GM04503 (cell line): ENCODE data around the gene TOGARAM1.
A peak's percentile ranks its signal among the peaks of the same experiment; 100 is the strongest.
"Not testable (repeated sequence)": the region's sequence is repeated elsewhere in the genome, so short reads cannot be mapped to it uniquely, and the experiment has no call there.

Experiments used
- DNase-seq: peaks from one replicate; pipeline ENCODE4 v3.0.0-alpha.2; 2012; ENCODE audit warnings: low read depth

The TOGARAM1 gene

DNA sequence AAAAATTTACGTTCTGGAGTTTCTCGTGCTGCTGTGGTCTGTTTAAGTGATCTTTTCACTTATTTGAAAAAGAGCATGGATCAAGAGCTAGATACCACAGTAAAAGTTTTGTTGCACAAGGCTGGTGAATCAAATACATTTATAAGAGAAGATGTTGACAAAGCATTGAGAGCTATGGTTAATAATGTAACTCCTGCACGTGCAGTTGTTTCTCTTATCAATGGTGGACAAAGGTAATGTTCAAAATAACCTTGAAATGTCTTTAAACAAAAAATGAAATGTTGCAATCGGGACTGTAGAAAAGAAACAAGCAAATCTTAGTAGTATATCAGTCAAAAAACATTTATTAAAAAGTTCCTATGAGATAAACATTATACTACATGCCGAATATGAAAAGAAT lies 82.6 kb downstream of the TOGARAM1 start:
- DNase-seq = no peak

GRCh38 chr14:45048385-45048784 lies 86.4 kb downstream of the TOGARAM1 start:
- no peak for DNase-seq

DNA sequence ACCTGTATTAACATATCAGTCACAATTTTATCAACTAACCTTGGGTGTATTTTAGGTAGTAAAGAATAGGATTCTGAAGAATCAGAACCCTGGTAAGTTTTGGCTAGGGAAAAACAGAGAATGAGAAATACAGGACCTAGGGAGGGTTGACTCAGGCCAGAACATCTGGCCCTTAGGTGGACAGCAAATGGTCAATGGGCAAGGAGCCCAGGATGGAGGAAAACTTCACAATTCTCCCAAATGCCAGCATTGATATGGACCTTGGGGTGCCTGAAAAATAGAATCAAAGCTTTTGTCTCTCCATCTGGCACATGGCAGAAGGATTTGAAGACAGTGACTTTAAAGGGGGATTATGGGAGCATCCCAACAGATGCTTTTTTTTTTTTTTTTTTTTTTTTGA lies 89.2 kb downstream of the TOGARAM1 start:
- no peak for DNase-seq

DNA sequence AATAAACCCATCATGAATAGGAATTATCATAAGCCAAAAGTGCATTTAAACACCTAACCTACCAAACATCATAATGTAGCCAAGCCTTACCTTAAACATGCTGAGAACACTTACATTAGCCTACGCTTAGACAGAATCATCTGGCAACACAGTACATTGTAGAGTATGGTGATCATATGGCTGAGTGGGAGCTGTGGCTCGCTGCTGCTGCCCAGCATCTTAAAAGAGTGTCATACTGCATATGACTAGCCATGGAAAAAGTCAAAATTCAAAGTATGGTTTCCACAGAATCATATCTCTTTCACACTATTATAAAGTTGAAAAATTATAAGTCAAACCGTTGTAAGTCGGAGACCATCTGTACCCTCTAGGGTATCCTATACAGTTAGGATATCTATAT lies 89.9 kb downstream of the TOGARAM1 start:
- no peak for DNase-seq

- DNase-seq = no peak
Measured at GRCh38 chr14:45057349-45057748, 95.4 kb downstream of the TOGARAM1 start.

GRCh38 chr14:45057881-45058364 lies 95.9 kb downstream of the TOGARAM1 start:
- DNase-seq = no peak

GRCh38 chr14:45060551-45060950 lies 98.6 kb downstream of the TOGARAM1 start:
- DNase-seq = no peak

DNA sequence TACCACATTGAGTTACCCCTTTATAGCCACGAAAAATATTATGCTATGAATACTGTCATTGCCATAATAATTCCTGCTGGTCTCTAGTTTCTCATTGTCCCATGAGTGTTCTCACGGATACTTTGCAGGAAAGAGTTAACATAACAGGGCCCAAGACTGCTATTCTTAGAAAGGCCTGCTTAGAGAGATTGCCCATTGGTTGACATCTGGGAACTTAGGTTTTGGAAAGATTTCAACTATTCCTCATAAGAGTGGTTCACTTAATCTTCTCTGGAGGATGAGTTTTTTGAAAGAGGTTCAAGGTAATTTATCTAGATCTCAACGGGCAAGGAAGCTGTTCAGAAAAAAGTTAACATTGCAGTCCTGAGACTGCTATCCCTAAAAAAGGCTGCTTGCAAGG lies 103.5 kb downstream of the TOGARAM1 start:
- DNase-seq = no peak

DNA sequence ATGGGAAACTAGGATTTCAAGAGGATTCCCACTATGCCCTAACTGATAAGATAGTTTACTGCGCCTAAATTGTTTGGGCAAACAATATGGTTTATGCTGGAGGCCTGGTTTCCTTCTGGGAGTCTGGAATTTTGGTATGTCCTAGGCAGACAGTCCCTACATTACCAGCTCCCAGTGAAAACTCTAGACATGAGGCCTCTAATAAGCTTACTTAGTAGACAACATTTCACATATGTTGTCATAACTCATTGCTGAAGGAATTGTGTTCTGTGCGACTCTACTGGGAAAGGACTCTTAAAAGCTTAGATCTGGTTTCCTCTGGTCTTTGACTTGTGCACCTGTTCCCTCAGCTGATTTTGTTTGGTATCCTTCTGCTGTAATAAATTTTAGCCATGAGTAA lies 104.0 kb downstream of the TOGARAM1 start:
- no peak for DNase-seq

GRCh38 chr14:45066667-45067066 lies 104.7 kb downstream of the TOGARAM1 start:
- DNase-seq = no peak

DNA sequence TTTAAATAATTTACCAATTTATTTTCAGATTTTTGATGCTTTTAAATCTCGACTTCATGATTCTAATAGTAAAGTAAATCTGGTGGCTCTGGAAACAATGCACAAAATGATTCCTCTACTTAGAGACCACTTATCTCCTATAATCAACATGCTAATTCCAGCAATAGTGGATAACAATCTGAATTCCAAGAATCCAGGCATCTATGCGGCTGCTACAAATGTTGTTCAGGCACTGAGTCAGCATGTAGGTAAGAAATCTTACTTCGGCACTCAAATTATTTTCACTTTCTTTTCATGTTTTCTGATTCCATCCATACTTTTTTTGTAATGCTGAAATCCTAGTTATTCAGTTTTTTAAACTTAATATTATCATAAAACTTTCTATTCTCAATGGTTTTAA lies 106.4 kb downstream of the TOGARAM1 start:
- DNase-seq = no peak

DNA sequence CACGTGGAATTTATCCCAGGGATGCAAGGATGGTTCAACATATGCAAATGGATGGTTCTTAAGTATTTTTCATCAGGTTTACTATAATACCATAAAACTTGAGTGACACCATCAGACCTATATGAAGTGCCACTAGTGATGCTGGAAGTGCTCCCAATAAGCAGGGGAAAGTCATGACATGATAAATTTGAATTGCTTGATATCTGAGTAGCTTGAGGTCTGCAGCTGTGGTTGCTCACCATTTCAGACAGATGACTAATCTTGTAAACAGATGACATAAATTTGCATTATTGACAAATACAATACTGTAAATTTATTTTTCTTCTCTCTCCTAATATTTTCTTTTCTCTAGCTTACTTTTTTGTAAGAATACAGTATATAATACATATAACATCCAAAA lies 108.2 kb downstream of the TOGARAM1 start:
- DNase-seq = no peak

GRCh38 chr14:45072126-45072525 lies 110.1 kb downstream of the TOGARAM1 start:
- no peak for DNase-seq

- no peak for DNase-seq
Measured at GRCh38 chr14:45073231-45073879, 111.4 kb downstream of the TOGARAM1 start.

DNA sequence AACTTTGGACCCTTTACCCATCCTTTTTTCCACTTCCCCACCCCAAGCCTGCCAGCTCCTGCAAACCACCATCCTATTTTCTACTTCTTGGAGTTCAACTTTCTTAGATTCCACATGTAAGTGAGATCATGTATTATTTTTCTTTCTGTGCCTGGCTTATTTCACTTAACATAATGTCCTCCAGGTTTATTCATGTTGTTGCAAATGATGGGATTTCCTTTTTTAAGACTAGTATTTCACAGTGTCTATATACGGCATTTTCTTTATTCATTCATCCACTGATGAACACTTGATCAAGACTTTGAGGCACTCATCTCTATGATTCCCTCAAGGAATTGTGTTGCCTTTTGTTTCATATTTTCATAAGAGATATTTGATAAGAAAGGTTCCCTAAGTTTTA lies 116.3 kb downstream of the TOGARAM1 start:
- DNase-seq = no peak

GRCh38 chr14:45080416-45080968 lies 118.5 kb downstream of the TOGARAM1 start:
- not testable (repeated sequence) for DNase-seq

- DNase-seq = not testable (repeated sequence)
Measured at GRCh38 chr14:45081096-45081495, 119.1 kb downstream of the TOGARAM1 start.

DNA sequence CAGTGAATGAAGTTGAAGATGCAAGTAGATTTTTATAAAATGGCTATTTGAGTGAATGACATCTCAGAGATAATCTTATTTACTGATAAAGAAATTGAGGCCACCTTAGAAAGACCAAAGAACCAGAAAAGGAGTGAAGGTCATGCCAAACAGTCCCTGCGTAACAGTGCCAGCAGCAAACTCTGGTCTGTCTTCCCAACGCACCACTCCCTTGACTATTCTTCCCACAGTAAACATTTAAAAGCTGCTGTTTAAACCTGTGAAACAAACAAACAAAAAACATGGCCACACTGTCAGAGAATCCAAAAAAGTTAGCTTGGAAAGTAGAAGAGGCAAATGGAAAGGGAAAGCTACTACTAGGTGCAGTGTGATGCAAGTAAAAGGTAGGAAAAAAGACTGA lies 120.4 kb downstream of the TOGARAM1 start:
- no peak for DNase-seq

DNA sequence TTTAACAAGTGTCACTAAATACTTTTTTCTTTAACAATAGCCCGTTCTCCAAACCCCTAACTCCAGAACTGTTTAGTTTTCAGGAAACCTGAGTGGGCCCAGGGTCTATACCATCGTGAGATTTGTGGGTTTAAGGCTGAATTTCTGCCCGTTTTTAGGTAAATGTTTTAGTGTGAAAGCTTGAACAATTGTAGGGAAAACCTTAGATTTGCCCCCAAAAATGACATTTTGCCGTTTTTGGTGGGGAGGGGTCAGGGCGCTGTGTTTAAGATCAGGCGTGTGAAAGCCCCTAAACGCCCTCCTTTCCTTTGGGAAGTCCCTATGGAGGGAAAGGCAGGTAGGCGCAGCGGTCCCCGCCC lies 121.6 kb downstream of the TOGARAM1 start:
- no peak for DNase-seq

- DNase-seq = peak; percentile 53
Measured at GRCh38 chr14:45083976-45084722, 122.2 kb downstream of the TOGARAM1 start, which contains the start of gene PRPF39. PRPF39 (plus strand) TSS chr14:45084116; CDS start chr14:45095240, 11,124 bp downstream.

- DNase-seq = peak; percentile 11
Measured at GRCh38 chr14:45084946-45085346, 123.0 kb downstream of the TOGARAM1 start.

DNA sequence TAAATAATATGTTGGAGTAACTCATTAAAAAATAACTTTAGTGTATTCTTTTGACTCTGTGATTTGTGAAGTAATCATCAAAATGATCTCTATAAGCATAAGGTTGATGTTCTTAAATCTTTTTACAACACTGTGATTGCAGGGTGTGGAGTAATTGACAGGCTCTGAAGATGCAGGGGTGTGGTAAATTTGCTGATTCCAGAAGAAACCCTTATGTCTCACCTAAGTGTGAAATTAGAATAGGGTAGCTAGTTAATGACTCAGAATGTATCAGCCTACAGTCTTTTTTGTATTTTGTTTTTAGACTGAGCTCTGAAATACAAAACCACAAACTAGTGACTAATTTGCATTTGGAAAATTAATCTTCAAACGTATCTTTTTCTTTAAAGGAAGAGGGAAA lies 127.8 kb downstream of the TOGARAM1 start:
- DNase-seq = peak; percentile 10

DNA sequence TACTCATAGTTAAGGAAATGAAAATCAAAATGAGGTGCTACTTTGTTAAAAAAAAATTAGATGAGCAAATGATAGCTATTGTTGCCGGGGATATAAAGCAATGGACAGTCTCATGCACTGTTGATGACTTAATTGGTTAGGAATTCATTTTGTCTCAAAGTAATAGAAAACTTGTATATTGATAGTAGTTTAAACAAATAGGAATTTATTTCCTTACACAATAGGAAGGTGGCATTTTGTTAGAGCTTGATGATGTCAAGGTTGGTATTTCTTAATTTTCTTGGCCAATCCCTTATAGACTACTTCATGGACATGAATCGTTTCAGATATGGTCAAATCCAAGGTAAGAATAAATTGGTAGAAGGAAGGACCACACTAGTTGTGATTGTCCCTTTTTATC lies 129.7 kb downstream of the TOGARAM1 start:
- peak; percentile 11 for DNase-seq
